Ramos (cell line): ENCODE results near the gene LRRC61.

Source experiments
- in situ Hi-C: fragments of 300-500 bp; cut with MboI; formaldehyde crosslinking; loops from one replicate; pipeline ENCODE4 v1.14.3; 2022; ENCODE audit warnings: low sequenced_read_pairs; ENCODE audit not compliant: unreplicated experiment

Gene LRRC61

DNA sequence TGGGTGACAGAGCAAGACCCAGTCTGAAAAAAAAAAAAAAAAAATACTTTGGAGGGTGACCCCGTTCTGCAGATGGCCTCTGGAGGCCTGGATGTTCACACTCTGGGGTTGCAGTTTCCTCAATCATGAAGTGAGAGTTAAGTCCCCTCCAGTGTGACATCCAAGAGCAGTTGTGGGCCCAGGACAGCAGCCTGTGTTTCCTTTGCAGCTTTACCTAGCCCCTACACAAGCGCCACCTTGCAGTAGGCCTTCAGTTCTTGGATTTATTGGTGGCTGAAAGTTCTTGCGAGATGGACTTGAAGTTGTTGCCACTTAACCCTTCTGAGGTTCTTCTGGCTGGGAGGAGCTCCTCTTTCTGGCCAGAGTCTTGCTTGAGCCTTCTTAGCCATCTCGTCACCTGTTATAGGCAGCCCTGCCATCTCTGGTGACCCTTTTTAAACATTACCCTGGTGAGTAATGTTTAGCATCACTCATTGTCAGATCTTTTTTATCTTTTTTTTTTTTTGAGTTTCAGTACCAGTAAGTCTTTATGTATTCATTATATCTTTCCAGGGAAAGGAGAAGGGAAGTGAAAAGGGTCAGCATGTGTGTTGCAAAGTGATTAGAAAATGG, 3.6 kb downstream of the LRRC61 start:
- in situ Hi-C loops: no loop called here

DNA sequence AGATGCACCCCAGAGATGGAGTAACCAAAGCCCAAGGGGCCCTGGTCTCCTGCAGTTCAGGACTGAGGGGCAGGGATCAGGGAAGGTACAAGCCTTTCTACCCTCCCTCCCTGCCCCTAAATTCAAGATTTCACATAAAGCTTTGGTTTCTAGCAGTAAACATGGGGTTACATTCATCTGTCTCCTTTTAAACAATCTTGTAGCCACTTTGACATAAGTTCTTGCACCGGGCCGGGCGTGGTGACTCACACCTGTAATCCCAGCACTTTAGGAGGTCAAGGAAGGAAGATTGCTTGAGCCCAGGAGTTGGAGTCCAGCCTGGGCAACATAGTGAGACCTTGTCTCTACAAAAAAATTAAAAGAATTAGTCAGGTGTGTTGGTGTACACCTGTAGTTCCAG, 4.2 kb downstream of the LRRC61 start:
- in situ Hi-C loops: no loop called here

DNA sequence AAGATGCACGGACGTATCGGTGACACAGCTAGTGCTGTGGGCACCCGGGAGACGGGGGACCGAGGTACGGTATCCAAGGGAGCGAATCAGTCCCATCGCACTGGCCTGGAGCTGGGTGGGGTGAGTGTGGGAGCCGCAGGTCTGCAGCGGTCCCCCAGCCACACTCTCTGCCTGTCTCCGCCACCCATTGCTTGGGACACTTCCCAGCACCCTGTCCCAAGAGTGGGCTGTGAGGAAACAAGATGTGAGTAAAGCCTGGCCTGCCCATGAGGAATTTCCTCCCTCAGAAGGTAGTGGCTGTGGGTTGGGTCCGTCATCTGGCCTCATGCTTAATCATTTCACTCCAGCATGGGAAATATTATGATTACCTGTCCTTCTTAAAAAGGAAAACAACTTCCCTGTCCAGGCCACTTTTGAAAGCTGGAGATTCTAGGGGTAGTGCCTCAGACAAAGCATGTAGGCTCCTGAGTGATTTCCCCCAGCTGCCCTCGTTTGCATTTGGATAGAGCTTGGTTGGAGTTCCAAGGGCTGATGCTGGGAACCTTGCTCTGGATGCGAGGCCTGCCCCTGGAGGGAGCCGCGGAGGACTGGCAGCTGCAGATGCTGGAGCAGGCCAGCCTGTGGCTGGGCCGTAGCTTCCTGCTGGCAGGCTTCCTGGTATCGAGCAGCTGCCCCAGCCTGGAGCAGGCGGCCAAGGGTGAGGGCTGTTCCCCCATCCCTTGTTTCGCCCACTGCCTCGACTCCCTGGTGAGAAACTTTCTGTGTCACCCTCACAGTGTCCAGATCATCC, 6.4 kb downstream of the LRRC61 start:
- in situ Hi-C loops: no loop called here

DNA sequence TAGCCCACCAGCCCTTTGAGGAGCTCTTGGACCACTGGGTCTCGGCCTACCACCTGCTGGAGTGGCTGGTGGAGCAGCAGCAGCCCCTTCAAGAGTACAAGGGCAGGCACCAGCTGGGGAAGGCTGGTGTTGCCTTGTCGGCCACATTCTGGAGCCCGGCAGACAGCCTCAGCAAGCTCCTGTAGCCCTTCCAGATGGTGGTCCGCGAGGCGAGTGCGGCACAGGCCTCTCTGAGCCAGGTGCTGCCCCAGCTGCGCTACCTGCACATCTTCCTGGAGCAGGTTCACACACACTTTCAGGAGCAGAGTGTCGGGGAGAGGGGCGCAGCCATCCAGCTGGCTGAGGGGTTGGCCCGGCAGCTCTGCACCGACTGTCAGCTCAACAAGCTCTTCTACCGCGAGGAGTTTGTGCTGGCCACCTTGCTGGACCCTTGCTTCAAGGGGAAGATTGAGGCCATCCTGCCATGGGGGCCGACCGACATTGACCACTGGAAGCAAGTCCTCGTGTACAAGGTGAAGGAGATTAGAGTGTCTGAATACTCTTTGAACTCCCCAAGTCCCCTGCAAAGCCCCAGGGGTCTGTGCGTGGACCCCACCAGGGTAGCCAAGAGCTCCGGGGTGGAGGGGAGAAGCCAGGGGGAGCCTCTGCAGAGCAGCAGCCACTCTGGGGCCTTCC, 7.2 kb downstream of the LRRC61 start:
- in situ Hi-C loops: no loop called here

DNA sequence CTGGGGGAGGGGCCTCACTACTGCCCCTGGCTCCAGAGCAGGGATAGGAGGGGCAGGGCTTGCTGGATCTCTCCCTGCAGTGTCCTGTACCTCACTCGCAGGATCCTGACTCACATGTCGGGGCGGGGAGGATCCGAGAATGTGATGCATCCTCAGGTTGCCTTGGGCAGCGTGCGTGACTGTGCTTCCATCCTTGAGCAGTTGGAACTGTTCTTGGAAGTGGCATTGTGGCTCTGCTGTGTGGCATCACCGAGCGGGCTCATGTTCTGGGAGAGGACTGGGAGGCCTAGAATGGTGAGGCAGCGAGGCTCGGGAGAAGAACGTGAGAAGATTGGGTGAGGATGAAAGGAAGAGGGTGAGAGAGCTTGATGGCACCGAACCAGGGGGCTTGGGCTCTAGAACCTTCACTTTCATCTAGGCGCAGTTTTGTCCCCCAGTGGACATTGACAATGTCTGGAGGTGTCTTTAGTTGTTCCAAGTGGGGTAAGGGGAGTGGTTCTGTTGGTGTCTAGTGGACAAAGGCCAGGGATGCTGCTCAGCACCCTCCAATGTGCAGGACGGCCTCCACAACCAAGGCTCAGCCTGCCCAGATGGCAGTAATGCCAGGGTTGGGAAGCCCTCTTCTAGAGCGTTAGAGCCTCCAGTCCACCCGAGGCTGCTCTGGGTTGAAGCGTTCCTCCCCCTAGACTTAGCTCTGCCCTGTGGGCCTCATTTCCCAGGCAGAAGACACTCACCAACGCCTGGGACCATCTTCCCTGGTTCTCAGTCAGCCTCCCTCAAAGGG, 9.9 kb downstream of the LRRC61 start:
- in situ Hi-C loops: no loop called here

DNA sequence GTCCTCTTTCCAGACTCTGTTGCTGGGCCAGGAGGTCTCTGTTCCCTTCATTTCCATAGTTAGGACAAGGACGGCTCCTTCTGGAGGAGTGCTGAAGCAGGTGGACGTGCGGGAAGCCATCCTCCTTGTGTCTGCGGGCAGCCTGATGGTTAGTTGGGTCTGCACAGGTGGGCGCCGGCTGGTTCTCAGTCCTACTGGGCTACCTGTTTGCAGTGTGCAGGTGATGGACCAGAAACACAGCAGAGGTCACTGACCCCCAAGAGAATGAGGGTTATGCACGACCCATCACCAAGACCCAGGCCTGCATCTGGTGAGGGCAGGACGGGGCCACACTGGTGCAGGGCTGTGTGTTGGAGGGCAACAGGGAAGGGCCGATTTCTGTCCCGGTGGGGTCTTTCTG, 10.5 kb downstream of the LRRC61 start:
- in situ Hi-C loops: no loop called here

DNA sequence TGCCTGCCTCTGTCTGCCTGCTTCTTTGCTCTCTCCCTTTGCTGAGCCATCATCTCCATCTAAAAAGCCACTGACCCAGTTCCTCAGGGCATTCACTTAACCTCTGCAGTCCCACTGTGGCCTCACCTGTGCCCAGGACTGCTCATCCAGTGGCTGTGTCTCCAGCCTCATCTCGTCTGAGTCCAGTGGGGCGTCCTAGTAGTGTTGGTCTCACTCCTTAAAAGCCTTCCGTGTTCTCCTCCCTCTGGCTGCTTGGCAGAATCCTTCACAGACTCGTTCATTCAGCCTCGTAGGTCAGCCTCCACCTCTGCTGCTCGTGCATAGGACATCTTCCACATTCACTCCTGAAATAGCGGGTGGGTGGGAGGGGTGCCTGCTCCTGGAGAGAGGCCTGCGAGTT, 11.0 kb downstream of the LRRC61 start:
- in situ Hi-C loops: no loop called here

DNA sequence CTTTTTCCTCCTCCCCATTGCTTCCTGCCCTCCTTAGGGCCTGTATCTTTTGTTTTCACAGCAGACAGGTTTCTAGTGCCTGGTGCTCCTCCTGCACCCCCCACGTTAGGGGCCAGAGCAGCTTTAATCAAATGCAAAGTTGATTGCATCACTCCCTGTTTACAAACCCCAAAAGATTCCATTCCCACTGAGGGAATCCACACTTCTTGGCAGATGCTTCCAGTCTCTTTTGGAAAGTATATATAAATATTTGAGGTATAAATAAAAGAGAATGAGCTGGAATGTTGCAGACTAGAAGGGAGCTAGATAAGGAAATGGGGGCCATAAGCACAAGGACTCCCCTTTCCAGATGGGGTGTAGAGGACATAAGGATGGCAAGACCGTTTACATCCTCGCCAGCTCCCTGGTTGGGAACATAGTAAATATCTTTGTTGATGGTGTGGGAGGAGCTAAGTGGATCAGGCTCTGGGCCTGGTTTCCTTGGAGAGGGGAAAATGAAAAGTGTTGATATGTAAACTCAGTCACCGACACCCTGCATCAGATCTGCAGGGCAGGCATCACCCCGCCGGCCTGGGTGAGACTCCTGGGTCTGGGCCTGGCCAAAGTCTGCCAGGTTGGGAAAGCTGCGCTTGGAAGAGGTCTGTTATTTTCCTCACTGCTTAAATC, 12.1 kb downstream of the LRRC61 start:
- in situ Hi-C loops: no loop called here

DNA sequence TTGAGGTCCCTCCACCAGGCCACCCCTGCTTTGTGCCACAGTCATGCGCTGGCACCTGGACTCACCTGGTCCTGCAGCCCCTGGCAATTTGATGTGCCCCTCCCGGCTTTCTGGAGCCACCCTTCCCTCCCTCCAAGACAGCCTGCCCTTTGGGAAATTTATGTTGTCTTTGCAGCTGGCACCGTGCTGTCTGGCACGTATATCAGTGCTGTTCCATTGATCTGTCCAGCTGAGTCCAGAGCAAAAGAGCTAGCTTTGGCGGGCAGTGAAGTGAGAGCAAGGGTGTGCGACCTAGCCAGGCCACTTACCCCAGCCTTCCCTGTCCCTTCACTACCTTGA, 12.6 kb downstream of the LRRC61 start:
- in situ Hi-C loops: no loop called here

DNA sequence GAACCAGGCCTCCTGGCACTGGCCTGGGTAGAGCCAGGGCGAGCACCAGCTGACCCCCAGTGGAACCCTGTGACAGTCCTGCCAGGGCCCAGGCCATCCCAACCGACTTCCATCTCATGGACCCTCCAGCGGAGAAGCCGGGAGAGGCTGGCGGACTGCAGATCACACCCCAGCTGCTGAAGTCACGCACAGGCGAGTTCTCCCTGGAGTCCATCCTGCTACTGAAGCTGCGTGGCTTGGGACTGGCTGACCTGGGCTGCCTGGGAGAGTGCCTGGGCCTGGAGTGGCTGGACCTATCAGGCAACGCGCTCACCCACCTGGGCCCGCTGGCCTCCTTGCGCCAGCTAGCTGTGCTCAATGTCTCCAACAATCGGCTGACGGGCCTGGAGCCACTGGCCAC, 13.6 kb downstream of the LRRC61 start:
- in situ Hi-C loops: no loop called here

DNA sequence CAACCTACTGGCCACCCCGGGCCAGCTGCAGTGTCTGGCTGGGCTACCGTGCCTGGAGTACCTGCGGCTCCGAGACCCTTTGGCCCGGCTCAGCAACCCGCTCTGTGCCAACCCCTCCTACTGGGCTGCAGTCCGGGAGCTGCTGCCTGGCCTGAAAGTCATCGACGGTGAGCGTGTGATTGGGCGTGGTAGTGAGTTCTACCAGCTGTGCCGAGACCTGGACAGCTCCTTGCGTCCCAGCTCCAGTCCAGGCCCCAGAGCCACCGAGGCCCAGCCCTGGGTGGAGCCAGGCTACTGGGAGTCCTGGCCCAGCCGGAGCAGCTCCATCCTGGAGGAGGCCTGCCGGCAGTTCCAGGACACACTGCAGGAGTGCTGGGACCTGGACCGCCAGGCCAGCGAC, 14.0 kb downstream of the LRRC61 start:
- in situ Hi-C loops: no loop called here

DNA sequence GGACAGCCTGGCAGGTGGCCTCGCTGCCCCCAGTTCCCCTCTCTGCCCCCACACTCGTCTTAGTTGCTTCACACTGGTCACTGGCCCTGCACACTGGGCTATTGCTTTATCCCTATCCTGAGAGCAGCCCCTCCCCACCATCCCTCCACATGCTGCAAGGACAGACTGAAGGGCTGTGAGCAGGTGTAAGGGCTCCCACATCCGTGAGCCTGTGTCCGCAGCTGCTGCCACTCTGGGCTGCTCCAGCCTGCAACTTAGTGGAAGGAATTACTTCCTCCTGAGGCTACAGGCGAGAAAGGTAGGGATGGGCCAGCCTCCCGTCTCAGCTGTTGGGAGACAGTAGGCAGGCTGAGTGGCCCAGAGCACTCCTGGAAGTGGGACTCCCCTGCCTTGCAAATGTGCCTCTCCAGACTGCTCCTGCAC, 14.5 kb downstream of the LRRC61 start:
- in situ Hi-C loops: no loop called here

DNA sequence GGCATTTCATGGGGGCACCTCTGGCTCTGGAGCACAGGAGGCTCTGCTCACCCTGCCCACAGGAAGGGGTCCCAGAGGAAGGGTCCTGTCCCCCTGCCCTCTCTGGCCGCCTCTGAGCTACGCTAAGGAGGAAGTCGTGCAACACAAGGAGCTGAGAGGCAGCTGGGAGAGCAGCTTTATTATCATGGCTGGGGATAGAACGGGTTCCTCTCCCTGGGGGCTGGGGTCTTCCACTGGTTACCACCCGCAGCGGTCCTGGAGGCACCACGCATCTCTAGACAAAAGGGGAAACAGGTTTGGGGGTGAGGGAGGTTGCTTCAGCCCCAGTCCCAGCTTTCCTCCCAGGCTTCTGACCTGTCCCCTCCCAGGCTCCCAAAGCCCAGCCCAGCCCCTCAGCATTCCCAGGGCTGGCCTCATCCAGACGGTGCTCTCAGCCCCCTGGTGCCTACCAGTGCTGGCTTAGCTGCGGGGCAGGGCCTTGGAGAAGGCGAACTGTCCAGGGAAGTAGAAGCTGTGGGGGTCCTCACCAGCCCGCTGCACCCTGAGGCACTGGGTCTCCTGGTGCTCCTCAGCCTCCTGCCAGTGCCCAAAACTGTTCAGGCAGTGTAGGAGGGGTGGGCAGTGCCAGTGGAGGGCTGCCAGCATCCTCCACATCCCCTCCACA, 15.1 kb downstream of the LRRC61 start:
- in situ Hi-C loops: no loop called here

DNA sequence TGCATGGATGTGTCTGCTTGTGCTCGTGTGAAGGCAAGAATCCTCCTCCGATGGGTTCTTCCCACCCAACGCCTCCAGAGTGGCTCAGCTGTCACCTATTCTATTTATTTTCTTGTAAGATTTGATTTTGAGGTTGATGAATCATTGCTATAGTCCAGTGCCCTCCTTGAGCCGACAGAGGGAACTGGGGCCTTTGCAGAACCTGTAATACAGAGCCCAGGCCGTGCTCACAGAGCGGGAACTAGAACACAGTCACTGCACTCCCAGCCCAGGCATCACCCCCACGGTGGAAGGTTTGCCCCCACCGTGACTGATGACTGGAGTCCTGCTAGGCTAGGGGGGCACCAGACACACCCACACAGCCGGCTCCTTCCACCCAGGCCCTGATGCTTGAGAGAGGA, 16.3 kb downstream of the LRRC61 start:
- in situ Hi-C loops: no loop called here

DNA sequence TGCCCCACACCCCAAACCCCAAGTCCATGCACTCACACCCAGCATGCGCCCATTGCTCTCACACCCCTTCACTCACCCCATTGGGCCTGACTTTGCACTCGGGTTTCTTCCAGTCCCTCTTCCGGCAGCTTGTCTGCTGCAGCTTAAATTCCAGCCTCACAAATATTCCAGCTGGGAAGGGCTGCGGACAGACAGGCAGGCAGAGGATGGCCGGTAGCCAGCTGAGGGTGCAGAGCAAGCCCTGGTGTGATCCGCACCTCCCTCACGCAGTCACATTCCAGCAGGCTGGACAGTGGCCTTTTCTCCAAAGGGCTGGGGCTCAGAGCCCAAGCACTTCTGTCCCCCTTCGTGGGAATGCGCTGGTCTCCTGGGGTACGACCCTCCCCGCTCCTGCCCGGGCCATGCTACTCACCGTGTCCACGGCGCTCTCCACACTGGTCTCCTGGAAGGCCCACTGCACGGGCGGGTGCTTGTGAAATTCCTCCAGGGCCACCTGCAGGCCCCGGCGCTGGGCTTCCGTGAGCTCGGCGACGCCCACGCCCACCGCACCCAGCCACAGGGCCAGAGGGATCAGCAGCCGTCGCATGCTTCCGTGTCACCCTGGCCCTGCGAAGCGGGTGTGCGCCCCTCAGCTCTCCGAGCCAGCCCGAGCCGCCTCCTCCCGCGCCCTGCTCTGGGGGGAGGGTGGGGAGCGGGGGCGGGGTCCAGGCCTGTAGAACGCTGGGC, 17.0 kb downstream of the LRRC61 start:
- in situ Hi-C loops: no loop called here

DNA sequence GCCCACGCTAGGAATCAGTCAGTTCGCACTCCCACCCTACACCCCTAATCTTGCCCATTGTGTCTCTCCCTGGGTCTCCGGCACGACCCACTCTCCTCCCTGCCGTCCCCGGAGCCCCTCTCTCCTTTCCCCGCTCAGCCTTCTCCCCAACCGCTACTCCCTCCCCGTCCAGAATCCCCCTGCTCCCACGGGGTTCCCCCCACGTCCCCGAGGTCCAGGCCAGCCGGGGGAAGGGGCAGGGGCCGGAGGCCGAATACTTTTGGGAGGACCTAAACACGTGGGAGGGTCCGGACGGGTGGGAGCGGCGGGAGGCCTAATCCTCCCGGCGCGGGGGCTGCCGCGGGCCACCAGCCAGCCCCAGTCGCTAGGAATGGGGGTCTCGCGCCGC, 17.7 kb downstream of the LRRC61 start:
- in situ Hi-C loops: no loop called here

DNA sequence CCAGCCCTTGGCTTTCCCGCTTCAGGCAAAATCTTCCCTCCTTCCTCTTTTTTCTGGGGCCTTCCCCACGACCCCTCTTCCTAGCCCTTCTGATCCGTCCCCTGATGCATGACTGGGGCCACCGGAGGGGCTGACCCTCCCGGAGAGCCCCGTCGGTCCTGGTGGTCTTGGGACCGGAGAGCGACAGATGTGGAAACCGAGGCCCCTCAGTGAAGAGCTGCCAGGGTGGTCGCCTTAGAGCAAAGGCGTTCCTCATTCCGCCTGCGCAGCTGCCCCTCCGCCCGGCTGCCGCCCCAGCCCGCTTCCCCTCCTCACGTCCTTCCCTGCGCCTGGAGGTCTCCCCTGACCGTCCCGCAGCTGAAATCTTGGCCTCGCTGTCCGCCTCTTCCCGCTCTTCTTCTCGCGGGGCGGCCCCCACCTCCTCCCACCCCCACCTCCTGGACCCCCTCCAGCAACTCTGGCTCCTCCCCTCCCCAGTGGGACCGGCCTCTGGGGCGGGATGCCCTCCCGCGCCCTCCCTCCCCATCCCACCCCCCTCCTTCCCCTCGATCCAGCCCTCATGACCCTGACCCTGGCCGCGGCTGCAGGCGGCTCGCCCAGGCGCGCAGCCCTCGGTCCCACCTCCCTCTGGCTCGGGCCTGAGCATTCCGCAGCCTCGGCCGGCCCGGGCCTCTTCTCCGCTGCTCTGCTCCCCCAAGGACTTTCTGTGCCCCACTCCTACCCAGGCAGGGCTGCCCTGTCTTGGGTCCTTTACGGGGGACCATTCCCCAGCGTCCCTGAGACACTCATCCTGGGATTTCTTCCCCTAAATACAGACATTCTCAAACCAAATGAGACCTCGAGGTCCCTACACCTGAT, 18.3 kb downstream of the LRRC61 start, which contains the start of gene RARRES2:
RARRES2 (minus strand) TSS at position 367 of the 858 bp plus-strand sequence. CDS start 1,020 bp downstream, outside the sequence.
- in situ Hi-C loops: no loop called here

DNA sequence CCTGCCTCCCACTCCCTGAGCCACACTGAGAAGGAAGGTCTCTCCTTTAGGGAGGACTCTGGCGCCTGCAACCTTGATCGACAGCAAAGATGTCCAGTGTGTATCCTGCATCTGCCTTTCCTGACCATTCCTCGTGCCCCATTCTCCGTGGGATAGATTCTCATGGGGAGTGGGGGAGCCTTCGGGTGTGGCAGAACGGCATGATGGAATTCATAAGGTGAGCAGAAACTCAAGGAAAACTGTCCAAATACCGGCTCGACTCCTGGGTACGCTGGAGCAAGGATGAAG, 18.9 kb downstream of the LRRC61 start:
- in situ Hi-C loops: no loop called here
